ENCODE measurements around the gene BCAS1.

BCAS1 gene

DNA sequence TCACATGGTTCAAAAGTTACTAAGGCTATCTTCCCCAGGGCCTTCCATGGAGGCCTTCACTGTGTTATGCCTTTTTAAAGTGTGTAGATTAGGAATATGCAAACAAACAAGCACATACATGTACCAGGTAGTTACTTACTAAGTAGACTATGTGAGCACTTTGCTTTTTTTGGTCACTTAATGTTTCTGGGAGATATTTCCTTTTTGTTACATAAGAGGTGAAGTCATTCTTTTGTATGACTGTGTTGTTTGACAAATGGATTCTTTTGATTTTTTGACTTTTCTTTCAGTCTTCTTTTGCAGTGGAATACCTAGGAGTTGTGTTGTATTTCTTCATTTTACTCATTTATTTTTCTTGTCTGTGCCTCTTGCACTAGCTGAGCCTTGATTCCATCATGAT is 39.6 kb upstream of the BCAS1 start:
- Histone ChIP-seq H3K9me3 (replicated peaks; ENCODE audit: low read length) (no peaks in the 10 kb centered on the region), H3K27me3 (ENCODE audit: control insufficient read depth, insufficient read depth, low read length) (peaks cover 9% of the 10 kb centered on the region), H3K4me3 (ENCODE audit: low read length) (no peak overlapping the region), H3K4me1 (ENCODE audit: control insufficient read depth, insufficient read depth, low read length) (no peaks in the 10 kb centered on the region), H3K9ac (ENCODE audit: low read depth, low read length) (no peak overlapping the region), H3K4me2 (ENCODE audit: low read length) (no peak overlapping the region), H3K36me3 (ENCODE audit: insufficient read depth, low read length) (no peaks in the 10 kb centered on the region)

DNA sequence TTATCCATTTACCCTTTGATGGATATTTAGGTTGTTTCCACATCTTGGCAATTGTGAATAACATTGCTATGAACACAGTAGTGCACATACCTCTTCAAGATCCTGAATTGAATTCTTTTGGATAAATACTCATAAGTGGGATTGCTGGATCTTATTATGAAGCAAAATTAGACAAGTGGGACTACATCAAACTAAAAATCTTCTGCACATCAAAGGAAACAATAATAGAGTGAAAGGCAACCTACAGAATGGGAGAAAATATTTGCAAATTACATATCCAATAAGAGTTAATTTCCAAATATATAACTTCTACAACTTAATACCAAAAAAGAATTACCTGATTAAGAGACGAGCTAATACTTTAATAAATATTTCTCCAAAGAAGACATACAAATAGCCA is 38.4 kb upstream of the BCAS1 start:
- Histone ChIP-seq H3K9ac (ENCODE audit: low read depth, low read length) (no peak overlapping the region), H3K4me1 (ENCODE audit: control insufficient read depth, insufficient read depth, low read length) (no peaks in the 10 kb centered on the region)

DNA sequence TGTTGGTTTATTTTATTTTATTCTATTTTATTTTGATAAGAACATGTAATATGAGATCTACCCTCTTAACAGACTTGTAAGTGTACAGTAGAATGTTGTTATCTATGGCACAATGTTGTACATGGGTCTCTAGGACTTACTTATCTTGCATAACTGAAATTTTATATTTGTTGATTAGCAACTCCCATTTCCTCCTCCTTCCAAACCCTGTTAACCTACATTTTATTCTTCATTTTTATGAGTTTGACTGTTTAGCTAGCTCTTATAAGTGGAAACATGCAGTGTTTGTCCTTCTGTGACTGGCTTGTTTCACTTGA is 37.9 kb upstream of the BCAS1 start:
- no peaks in the 10 kb centered on the region for H3K36me3 ChIP-seq (ENCODE audit: insufficient read depth, low read length)
- H3K4me2 ChIP-seq (ENCODE audit: low read length): no peak overlapping the region
- no peak overlapping the region for H3K9ac ChIP-seq (ENCODE audit: low read depth, low read length)
- no peaks in the 10 kb centered on the region for H3K9me3 ChIP-seq (replicated peaks; ENCODE audit: low read length)
- H3K4me1 ChIP-seq (ENCODE audit: control insufficient read depth, insufficient read depth, low read length): no peaks in the 10 kb centered on the region
- peaks cover 14% of the 10 kb centered on the region for H3K27me3 ChIP-seq (ENCODE audit: control insufficient read depth, insufficient read depth, low read length)
- H3K4me3 ChIP-seq (ENCODE audit: low read length): no peak overlapping the region

More for the DNA sequence above, 38.4 kb upstream of the BCAS1 start:
- peaks cover 14% of the 10 kb centered on the region for H3K27me3 ChIP-seq (ENCODE audit: control insufficient read depth, insufficient read depth, low read length)
- no peaks in the 10 kb centered on the region for H3K9me3 ChIP-seq (replicated peaks; ENCODE audit: low read length)
- H3K4me3 ChIP-seq (ENCODE audit: low read length): no peak overlapping the region
- no peak overlapping the region for H3K4me2 ChIP-seq (ENCODE audit: low read length)
- no peaks in the 10 kb centered on the region for H3K36me3 ChIP-seq (ENCODE audit: insufficient read depth, low read length)

DNA sequence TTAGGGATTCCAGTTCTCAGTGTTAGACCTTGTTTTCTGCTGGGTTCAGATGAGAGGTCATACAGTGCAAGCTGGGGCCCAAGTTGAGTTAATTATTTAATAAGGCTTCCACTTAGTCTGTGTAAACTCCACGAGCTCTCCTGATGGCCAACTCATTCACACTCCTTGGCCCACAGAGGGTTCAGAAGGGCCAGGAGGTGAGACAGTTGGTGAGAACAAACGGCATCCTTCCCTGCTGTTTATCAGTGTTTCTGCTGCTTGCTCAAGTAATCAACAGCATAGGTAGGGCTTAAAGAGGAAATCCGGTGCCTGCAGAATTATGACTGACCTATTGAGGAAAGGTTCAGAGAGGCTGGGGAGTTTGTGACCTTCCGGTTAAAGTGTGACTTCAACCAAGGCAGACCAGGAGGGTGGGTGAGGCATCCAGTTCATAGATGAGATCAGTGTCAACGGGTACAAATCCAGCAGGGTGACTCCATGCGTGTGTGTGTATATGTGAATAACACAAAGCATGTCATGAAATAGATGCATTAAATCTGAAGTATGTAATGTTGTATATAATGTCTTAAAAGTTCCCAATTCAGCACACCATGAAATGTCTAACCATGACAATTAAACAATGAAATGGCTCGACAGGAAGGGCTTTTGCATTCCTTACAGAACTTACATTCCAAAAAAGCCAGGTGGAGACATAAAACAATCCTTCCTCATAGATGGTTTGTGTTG is 37.4 kb upstream of the BCAS1 start:
- H3K9ac ChIP-seq (ENCODE audit: low read depth, low read length): no peak overlapping the region
- H3K4me1 ChIP-seq (ENCODE audit: control insufficient read depth, insufficient read depth, low read length): no peaks in the 10 kb centered on the region
- H3K4me2 ChIP-seq (ENCODE audit: low read length): no peak overlapping the region
- no peaks in the 10 kb centered on the region for H3K36me3 ChIP-seq (ENCODE audit: insufficient read depth, low read length)
- H3K4me3 ChIP-seq (ENCODE audit: low read length): no peak overlapping the region
- peaks cover 14% of the 10 kb centered on the region for H3K27me3 ChIP-seq (ENCODE audit: control insufficient read depth, insufficient read depth, low read length)
- H3K9me3 ChIP-seq (replicated peaks; ENCODE audit: low read length): no peaks in the 10 kb centered on the region

DNA sequence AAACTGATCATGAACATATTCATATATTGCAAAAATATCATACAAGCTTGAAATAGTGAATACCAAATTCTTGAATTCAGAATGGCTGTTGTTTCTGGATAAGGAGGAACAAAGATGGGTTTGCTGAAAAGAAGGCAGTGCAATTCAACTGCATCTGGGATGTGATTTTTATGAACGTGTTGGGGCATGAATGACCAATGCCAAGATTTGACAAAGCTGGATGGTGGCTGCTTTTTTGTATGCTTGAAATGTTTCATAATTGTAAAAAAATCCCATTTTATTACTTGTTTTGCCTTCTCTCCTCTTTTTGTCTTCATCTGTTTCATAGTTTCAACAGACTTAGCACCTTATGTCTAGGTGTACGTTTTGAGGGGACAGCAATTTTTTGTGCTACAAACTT is 36.8 kb upstream of the BCAS1 start:
- Histone ChIP-seq H3K9ac (ENCODE audit: low read depth, low read length) (no peak overlapping the region), H3K27me3 (ENCODE audit: control insufficient read depth, insufficient read depth, low read length) (peaks cover 14% of the 10 kb centered on the region), H3K4me2 (ENCODE audit: low read length) (no peak overlapping the region), H3K4me3 (ENCODE audit: low read length) (no peak overlapping the region), H3K9me3 (replicated peaks; ENCODE audit: low read length) (no peaks in the 10 kb centered on the region), H3K4me1 (ENCODE audit: control insufficient read depth, insufficient read depth, low read length) (no peaks in the 10 kb centered on the region), H3K36me3 (ENCODE audit: insufficient read depth, low read length) (no peaks in the 10 kb centered on the region)

DNA sequence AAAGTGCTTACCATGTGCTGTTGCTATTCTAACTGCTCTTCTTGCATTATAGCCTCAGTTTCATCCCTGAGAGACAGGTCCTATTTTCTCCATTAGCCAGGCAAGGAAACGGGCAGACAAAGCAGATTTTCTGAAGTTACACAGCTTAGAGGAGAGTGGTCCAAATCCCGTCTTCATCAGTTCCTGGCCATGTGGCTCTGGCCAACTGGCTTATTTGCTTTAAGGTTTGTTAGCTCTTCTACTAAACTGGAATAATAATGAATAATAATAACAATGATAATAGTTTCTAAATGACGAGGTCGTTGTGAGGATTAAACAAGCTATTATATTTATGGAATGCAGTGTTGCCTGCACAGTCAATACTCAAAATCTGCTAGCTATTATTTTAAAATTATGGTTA is 35.8 kb upstream of the BCAS1 start:
- Histone ChIP-seq H3K27me3 (ENCODE audit: control insufficient read depth, insufficient read depth, low read length) (peaks cover 14% of the 10 kb centered on the region), H3K4me1 (ENCODE audit: control insufficient read depth, insufficient read depth, low read length) (no peaks in the 10 kb centered on the region), H3K4me3 (ENCODE audit: low read length) (no peak overlapping the region), H3K36me3 (ENCODE audit: insufficient read depth, low read length) (no peaks in the 10 kb centered on the region), H3K9me3 (replicated peaks; ENCODE audit: low read length) (no peaks in the 10 kb centered on the region), H3K4me2 (ENCODE audit: low read length) (no peak overlapping the region), H3K9ac (ENCODE audit: low read depth, low read length) (no peak overlapping the region)

DNA sequence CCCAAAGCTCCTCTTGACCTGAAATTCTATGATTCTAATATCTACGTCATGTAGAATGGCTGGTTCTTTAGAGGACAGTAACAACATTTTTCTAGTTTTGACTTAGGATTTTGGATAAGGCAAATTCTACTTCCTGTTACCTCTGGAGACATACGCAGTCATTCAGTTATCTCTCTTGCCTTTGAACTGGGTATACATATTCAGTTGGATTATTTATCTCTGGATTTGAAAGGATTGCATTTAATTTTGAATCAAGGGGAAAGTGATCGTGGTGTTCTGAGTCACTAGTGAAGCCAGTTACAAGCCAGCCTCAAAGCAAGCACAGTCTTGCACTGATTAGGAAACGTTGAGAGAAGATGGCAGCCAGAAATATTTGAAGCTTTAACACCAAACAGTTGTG is 35.3 kb upstream of the BCAS1 start:
- no peak overlapping the region for H3K4me3 ChIP-seq (ENCODE audit: low read length)
- peaks cover 14% of the 10 kb centered on the region for H3K27me3 ChIP-seq (ENCODE audit: control insufficient read depth, insufficient read depth, low read length)
- no peaks in the 10 kb centered on the region for H3K9me3 ChIP-seq (replicated peaks; ENCODE audit: low read length)
- H3K4me2 ChIP-seq (ENCODE audit: low read length): no peak overlapping the region
- H3K4me1 ChIP-seq (ENCODE audit: control insufficient read depth, insufficient read depth, low read length): no peaks in the 10 kb centered on the region
- H3K9ac ChIP-seq (ENCODE audit: low read depth, low read length): no peak overlapping the region
- no peaks in the 10 kb centered on the region for H3K36me3 ChIP-seq (ENCODE audit: insufficient read depth, low read length)

DNA sequence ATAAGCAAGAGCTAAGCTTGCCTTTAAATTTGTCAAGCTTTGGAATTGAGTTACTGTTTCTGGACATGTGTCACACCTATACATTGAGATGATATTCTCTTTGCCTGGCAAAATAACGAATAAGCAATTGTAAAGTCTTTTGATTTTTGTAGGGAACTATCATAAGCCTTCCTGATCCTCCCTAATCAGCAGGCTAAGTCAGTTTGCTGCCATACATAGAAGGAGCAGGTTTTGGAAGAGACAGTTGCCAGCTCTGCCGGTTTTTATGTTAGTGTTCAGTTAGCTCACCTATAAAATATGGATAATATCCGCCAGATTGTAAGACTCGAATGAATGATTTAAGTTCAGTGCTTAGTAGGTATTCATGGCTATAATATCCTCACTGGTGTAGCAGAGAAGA is 34.4 kb upstream of the BCAS1 start:
- Histone ChIP-seq H3K36me3 (ENCODE audit: insufficient read depth, low read length) (no peaks in the 10 kb centered on the region), H3K9me3 (replicated peaks; ENCODE audit: low read length) (no peaks in the 10 kb centered on the region), H3K4me2 (ENCODE audit: low read length) (no peak overlapping the region), H3K9ac (ENCODE audit: low read depth, low read length) (no peak overlapping the region), H3K27me3 (ENCODE audit: control insufficient read depth, insufficient read depth, low read length) (peaks cover 14% of the 10 kb centered on the region), H3K4me3 (ENCODE audit: low read length) (no peak overlapping the region), H3K4me1 (ENCODE audit: control insufficient read depth, insufficient read depth, low read length) (no peaks in the 10 kb centered on the region)

DNA sequence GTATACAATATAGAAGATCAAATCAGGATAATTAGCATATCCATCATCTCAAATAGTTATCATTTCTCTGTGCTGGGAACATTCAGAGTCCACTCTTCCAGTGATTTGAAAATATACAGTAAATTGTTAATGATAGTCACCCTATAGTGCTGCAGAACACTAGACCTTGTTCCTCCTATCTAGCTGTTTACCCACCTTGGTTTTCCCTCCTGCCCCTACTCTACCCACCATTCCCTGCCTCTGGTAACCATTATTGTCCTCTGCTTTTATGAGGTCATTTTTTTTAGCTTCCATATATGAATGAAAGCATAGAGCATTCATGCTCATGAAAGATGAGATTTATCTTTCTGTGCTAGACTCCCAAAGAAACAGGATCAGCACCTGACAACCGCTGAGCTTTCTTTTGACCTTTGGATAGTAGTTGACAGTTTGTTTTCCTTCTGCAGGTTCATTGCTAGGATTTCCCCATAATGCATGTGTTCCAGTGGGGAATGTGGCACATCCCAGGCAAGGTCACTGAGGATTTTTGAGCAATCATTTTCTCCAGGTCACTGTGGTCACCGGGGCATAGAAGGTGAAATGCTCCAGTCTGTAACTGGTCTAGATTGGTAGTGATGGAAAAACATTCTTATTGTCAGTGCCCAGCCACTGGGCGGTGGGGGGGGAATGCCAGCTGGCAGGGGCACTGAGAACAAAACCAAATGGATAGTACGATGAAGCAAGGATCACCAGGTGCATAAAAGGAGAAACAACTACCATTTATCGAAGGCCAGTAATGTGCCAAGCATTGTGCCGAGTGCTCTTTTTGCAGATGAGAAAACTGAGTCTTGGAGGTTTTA is 33.6 kb upstream of the BCAS1 start:
- Histone ChIP-seq H3K9me3 (replicated peaks; ENCODE audit: low read length) (no peaks in the 10 kb centered on the region), H3K4me3 (ENCODE audit: low read length) (no peak overlapping the region), H3K4me2 (ENCODE audit: low read length) (no peak overlapping the region), H3K36me3 (ENCODE audit: insufficient read depth, low read length) (no peaks in the 10 kb centered on the region), H3K27me3 (ENCODE audit: control insufficient read depth, insufficient read depth, low read length) (peaks cover 16% of the 10 kb centered on the region), H3K9ac (ENCODE audit: low read depth, low read length) (no peak overlapping the region), H3K4me1 (ENCODE audit: control insufficient read depth, insufficient read depth, low read length) (no peaks in the 10 kb centered on the region)

DNA sequence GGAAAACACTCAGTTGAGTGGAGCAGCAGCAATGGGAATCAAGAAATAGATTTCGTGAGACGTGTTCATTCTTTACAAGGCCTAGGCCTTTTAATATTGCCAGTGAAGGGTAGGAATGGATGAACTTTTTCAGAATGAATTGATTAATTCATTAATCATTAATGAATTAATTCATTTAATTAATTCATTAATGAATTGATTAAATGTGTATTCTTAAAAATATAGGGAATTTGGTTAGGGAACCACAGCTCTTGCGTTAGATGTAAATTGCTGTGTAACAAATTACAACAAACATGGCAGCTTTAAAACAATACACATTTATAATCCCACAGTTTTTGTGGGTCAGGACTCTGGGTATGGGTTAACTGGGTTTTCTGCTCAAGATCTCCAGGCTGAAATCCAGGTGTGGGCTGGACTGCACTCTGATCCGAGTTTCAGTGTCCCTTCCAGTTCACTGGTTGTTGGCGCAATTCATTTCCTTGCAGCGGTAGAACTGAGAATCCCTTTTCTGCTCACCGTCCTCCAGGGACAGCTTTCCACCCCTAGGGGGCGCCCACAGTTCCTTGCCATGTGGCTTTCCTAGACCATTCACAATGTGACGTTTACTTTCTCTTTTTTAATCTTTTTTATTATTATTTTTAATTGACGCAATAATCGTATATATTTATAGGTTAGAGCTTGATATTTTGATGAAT is 32.8 kb upstream of the BCAS1 start:
- Histone ChIP-seq H3K9ac (ENCODE audit: low read depth, low read length) (no peak overlapping the region), H3K9me3 (replicated peaks; ENCODE audit: low read length) (no peaks in the 10 kb centered on the region), H3K4me1 (ENCODE audit: control insufficient read depth, insufficient read depth, low read length) (no peaks in the 10 kb centered on the region), H3K4me2 (ENCODE audit: low read length) (no peak overlapping the region), H3K27me3 (ENCODE audit: control insufficient read depth, insufficient read depth, low read length) (peaks cover 23% of the 10 kb centered on the region), H3K4me3 (ENCODE audit: low read length) (no peak overlapping the region), H3K36me3 (ENCODE audit: insufficient read depth, low read length) (no peaks in the 10 kb centered on the region)

DNA sequence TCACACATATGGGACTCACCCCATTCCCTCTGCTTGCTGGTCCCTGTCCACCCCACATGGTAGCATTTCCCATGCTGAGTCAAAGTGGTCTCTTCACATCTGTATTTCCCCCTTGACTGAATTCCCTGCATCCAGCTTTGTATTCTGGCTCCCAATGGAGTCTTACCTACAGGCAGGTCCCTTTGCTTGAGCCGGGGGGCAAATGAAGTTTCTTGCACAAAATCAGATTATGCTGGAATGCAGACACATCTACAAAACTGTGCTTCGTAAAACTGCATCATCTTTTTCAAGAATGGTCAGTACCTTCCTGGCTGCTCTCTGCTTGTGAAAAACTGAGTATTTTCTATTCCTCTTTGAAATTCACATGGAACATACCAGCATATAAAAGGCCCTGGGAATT is 32.1 kb upstream of the BCAS1 start:
- Histone ChIP-seq H3K9ac (ENCODE audit: low read depth, low read length) (no peak overlapping the region), H3K4me1 (ENCODE audit: control insufficient read depth, insufficient read depth, low read length) (no peaks in the 10 kb centered on the region), H3K27me3 (ENCODE audit: control insufficient read depth, insufficient read depth, low read length) (peaks cover 19% of the 10 kb centered on the region), H3K9me3 (replicated peaks; ENCODE audit: low read length) (no peaks in the 10 kb centered on the region), H3K36me3 (ENCODE audit: insufficient read depth, low read length) (no peaks in the 10 kb centered on the region), H3K4me3 (ENCODE audit: low read length) (no peak overlapping the region), H3K4me2 (ENCODE audit: low read length) (no peak overlapping the region)

Measured in skeletal muscle satellite cell (primary cell).